A549 (cell line): ENCODE data around the gene EGLN2.

Source experiments
- CTCF ChIP-seq: fragments of >200 bp; sonication (Bioruptor Twin); formaldehyde crosslinking; IDR thresholded peaks from 3 replicates; pipeline ENCODE4 v1.5.1; 2016
- ELK1 ChIP-seq: fragments of 150-350 bp; IDR thresholded peaks from 2 replicates; pipeline ENCODE4 v1.6.1; 2014; ENCODE audit warnings: low read depth, mild to moderate bottlenecking, low read length
- EP300 ChIP-seq, 2 experiments: fragments of >200 bp; sonication (Bioruptor Twin); formaldehyde crosslinking; IDR thresholded peaks; 2 replicates in 1 of 2; 3 replicates in 1 of 2; pipeline ENCODE4 v1.6.1; 2016 to 2017
- GATA3 ChIP-seq: IDR thresholded peaks from 2 replicates; pipeline ENCODE4 v1.6.1; 2012; ENCODE audit warnings: borderline replicate concordance
- JUNB ChIP-seq: fragments of >200 bp; sonication (Bioruptor Twin); formaldehyde crosslinking; IDR thresholded peaks from 2 replicates; pipeline ENCODE4 v1.6.1; 2016
- MAFK ChIP-seq: fragments of 450-650 bp; IDR thresholded peaks from 2 replicates; pipeline ENCODE4 v1.6.1; 2014; ENCODE audit not compliant: partially characterized antibody
- MAZ ChIP-seq: fragments of 150-350 bp; IDR thresholded peaks from 2 replicates; pipeline ENCODE4 v1.6.1; 2014; ENCODE audit warnings: antibody characterized with exemption, low read depth, low read length, borderline replicate concordance
- NPAS2 ChIP-seq: fragments of 250-450 bp; sonication (Bioruptor Pico); IDR thresholded peaks from 2 replicates; pipeline ENCODE4 v1.8.0; 2022; ENCODE audit warnings: mild to moderate bottlenecking, moderate library complexity, borderline replicate concordance
- POLR2A ChIP-seq: IDR thresholded peaks from 2 replicates; pipeline ENCODE4 v1.6.1; 2012; ENCODE audit warnings: mild to moderate bottlenecking, low read length
- REST ChIP-seq: fragments of 200-600 bp; sonication (generic); IDR thresholded peaks from 2 replicates; pipeline ENCODE4 v1.6.1; 2016; ENCODE audit warnings: antibody characterized with exemption, mild to moderate bottlenecking, moderate library complexity
- RFX5 ChIP-seq: fragments of 450-650 bp; IDR thresholded peaks from 2 replicates; pipeline ENCODE4 v1.7.1; 2014; ENCODE audit warnings: antibody characterized with exemption, mild to moderate bottlenecking, moderate library complexity

- no peak for TF ChIP-seq POLR2A
- TF ChIP-seq CTCF: no peak
- no peak for TF ChIP-seq EP300 (IDR thresholded peaks at IDR 0.05)
- no peak for TF ChIP-seq MAFK
- TF ChIP-seq REST: no peak
- TF ChIP-seq MAZ: no peak
- TF ChIP-seq JUNB: no peak
- TF ChIP-seq RFX5: no peak
- no peak for TF ChIP-seq ELK1
- TF ChIP-seq NPAS2 (CRISPR knock-in tag): no peak
- no peak for TF ChIP-seq GATA3
These were observed 23.9 kb upstream of the EGLN2 start, which contains the start of gene MIA for GRCh38 chr19:40774916-40775631.
